GM18498 (cell line): ENCODE measurements around the gene FIGNL2.

Experiments
- ATAC-seq: cut with Tn5 transposase; IDR thresholded peaks from one replicate; pipeline ENCODE4 v1.9.1; 2021; ENCODE audit warnings: mild to moderate bottlenecking, moderate library complexity; ENCODE audit not compliant: unreplicated experiment

FIGNL2 gene

GRCh38 chr12:51784688-51785087 is 63.8 kb downstream of the FIGNL2 start:
- no peak for ATAC-seq

GRCh38 chr12:51779876-51780275 is 68.6 kb downstream of the FIGNL2 start:
- ATAC-seq, result no peak

GRCh38 chr12:51777973-51778372 is 70.5 kb downstream of the FIGNL2 start:
- ATAC-seq, result no peak

GRCh38 chr12:51777457-51777856 is 71.1 kb downstream of the FIGNL2 start:
- ATAC-seq, result no peak

- ATAC-seq, result no peak
These were observed 73.6 kb downstream of the FIGNL2 start for GRCh38 chr12:51774933-51775332.

- ATAC-seq, result no peak
These were observed 75.2 kb downstream of the FIGNL2 start for GRCh38 chr12:51773145-51773869.

- no peak for ATAC-seq
These were observed 77.5 kb downstream of the FIGNL2 start for GRCh38 chr12:51771008-51771407.
